Bronchial epithelial cell (primary cell): ENCODE measurements around the gene TIAL1. TPM values are rescaled to one million over a fixed set of nuclear protein-coding genes. Genes with fewer than 3 reads are reported as not detected.

Experiments
- DNase-seq: peaks from one replicate; pipeline ENCODE4 v3.0.0-alpha.2; 2010; ENCODE audit warnings: low read depth
- FAIRE-seq: peaks from 2 replicates; lab custom pipeline; 2011; peaks lifted over from hg19 to GRCh38; lab: Jason Lieb, UNC
- H3K27me3 ChIP-seq: 2 replicates; pipeline ENCODE4 v1.5.1; 2011; ENCODE audit warnings: low read length; ENCODE audit not compliant: control insufficient read depth, insufficient read depth
- H3K36me3 ChIP-seq: 2 replicates; pipeline ENCODE4 v1.5.1; 2011; ENCODE audit warnings: low read length; ENCODE audit not compliant: control insufficient read depth, insufficient read depth
- H3K4me3 ChIP-seq: 2 replicates; pipeline ENCODE4 v1.5.1; 2011; ENCODE audit warnings: mild to moderate bottlenecking, low read depth, low read length, control low read depth
- CTCF ChIP-seq: IDR thresholded peaks from 2 replicates; pipeline ENCODE4 v1.5.1; 2011; ENCODE audit warnings: mild to moderate bottlenecking, moderate library complexity, low read length, control low read depth, inconsistent platforms; ENCODE audit not compliant: insufficient read depth, severe bottlenecking
- total RNA-seq: library from RNA; depleted of rRNA; stranded (reverse); fragments of >200 nt; gene quantifications from 2 replicates; pipeline ENCODE4 v1.2.1, GENCODE V29; 2014

TIAL1 gene
- total RNA-seq, 1 donor from 2014 or later: 28.4 TPM

- H3K36me3 ChIP-seq: no peaks in the 10 kb centered on the region
- FAIRE-seq (no peak), DNase-seq (peak; percentile 40)
- peak; percentile 82 for TF ChIP-seq CTCF
- H3K4me3 ChIP-seq: no peak overlapping the region
- no peaks in the 10 kb centered on the region for H3K27me3 ChIP-seq
Measured at GRCh38 chr10:119608316-119609155, 11.8 kb upstream of the TIAL1 start.

DNA sequence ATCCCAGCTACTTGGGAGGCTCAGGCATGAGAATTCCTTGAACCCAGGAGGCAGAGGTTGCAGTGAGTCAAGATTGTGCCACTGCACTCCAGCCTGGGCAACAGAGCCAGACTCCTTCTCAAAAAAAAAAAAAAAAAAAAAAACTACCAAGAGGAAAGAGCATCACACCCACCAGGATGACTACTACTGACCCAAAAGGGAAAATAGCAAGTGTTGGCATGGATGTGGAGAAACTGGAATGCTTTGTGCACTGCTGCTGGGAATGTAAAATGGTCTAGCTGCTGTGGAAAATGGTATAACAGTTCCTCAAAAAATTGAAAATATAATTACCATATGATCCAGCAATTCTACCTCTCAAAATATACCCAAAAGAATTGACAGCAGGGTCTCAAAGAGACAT is 7.7 kb upstream of the TIAL1 start:
- DNase-seq (no peak), FAIRE-seq (no peak)
- no peaks in the 10 kb centered on the region for H3K27me3 ChIP-seq
- no peaks in the 10 kb centered on the region for H3K36me3 ChIP-seq
- no peak overlapping the region for H3K4me3 ChIP-seq
- no peak for TF ChIP-seq CTCF

- DNase-seq: peak; percentile 41
Measured at GRCh38 chr10:119602241-119603095, 5.7 kb upstream of the TIAL1 start.

GRCh38 chr10:119598397-119598796 is 1.6 kb upstream of the TIAL1 start:
- H3K36me3 ChIP-seq: no peaks in the 10 kb centered on the region
- DNase-seq: no peak
- no peak for TF ChIP-seq CTCF

More at GRCh38 chr10:119602241-119603095, 5.7 kb upstream of the TIAL1 start:
- no peaks in the 10 kb centered on the region for H3K36me3 ChIP-seq
- peak; percentile 74 for TF ChIP-seq CTCF
- no peaks in the 10 kb centered on the region for H3K27me3 ChIP-seq
- no peak for FAIRE-seq
- H3K4me3 ChIP-seq: no peak overlapping the region

DNA sequence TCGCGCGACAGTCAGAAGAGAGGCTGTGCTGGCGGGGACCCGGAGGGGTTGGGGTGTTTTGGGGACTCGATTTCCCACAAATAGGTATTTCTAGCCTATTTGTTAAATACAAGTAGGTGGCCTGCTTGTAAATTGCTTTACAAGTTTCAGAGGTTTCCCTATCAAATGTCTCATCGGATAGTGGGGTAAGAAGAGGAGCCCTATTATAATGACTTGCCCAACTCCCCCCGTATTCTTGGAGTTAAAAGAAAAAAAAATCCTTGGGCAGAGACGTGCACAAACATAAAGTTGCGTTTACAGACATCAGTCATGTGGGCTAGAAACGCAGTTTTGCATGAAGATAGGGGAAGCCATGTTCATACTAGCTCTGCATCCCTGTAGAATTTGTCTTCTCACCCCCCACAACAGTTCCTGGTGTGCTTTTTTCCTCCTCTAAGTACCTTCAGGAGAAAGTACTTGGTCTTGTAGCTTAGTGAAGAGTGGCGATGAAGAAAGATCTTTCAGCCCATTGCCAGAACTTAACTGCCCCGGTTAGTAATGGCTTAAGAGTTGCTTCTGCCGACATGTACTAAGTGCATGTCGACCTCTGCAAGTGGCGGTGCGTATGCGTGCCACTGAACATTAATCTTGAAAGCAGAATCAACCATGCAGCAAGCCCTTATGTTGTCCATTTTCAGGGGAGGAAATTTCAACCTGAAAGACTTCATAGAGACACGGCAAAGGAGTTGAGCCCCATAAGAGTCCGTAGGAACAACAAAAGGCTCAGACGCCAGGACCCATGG is 832 bp upstream of the TIAL1 start:
- no peak for TF ChIP-seq CTCF
- FAIRE-seq (no peak), DNase-seq (no peak)
- no peaks in the 10 kb centered on the region for H3K27me3 ChIP-seq
- peak overlapping the region; percentile 89 for H3K4me3 ChIP-seq
- no peaks in the 10 kb centered on the region for H3K36me3 ChIP-seq

More at GRCh38 chr10:119598397-119598796, 1.6 kb upstream of the TIAL1 start:
- Histone ChIP-seq H3K4me3 (no peak overlapping the region), H3K27me3 (no peaks in the 10 kb centered on the region)
- FAIRE-seq: no peak
